Vagina (tissue), 2 donors: ENCODE measurements around the gene ZNF620. TPM values are rescaled to one million over a fixed set of nuclear protein-coding genes. Genes with fewer than 3 reads are reported as not detected.

Source experiments
- DNase-seq, 2 donors: peaks; one replicate each; pipeline ENCODE4 v3.0.0-alpha.2; 2017; ENCODE audit errors: extremely low spot score in 2 of 2
- H3K27ac ChIP-seq: fragments of 200-600 bp; sonication (generic); one replicate; pipeline ENCODE4 v1.5.1; 2019
- H3K27me3 ChIP-seq: fragments of 200-600 bp; sonication (generic); one replicate; pipeline ENCODE4 v1.5.1; 2019
- H3K36me3 ChIP-seq, 2 donors: fragments of 200-600 bp; sonication (generic); one replicate each; pipeline ENCODE4 v1.5.1; 2017 to 2019
- H3K4me1 ChIP-seq: fragments of 200-600 bp; sonication (generic); one replicate; pipeline ENCODE4 v1.5.1; 2019
- H3K4me3 ChIP-seq, 2 donors: fragments of 200-600 bp; sonication (generic); 1 replicate in 1 of 2; 2 replicates in 1 of 2; pipeline ENCODE4 v1.5.1; 2016 to 2019
- H3K9me3 ChIP-seq: fragments of 200-600 bp; sonication (generic); one replicate; pipeline ENCODE4 v1.5.1; 2019
- CTCF ChIP-seq, 3 experiments: fragments of 450-650 bp in 2 of 3; fragments of 200-600 bp in 1 of 3; sonication (generic) in 1 of 3; IDR thresholded peaks; one replicate each; pipeline ENCODE4 v1.5.1; 2017 to 2019; ENCODE audit warnings: antibody characterized with exemption in 3 of 3, mild to moderate bottlenecking in 2 of 3, moderate library complexity in 2 of 3
- POLR2A ChIP-seq, 2 donors: fragments of 450-650 bp; IDR thresholded peaks; one replicate each; pipeline ENCODE4 v1.6.1; 2017; ENCODE audit warnings: antibody characterized with exemption in 2 of 2, mild to moderate bottlenecking in 2 of 2, moderate library complexity in 2 of 2
- POLR2AphosphoS5 ChIP-seq, 2 donors: sonication (generic); formaldehyde crosslinking; IDR thresholded peaks; one replicate each; pipeline ENCODE4 v1.9.0; 2017; ENCODE audit warnings: antibody characterized with exemption in 2 of 2, mild to moderate bottlenecking in 2 of 2, low read depth in 1 of 2; ENCODE audit not compliant: insufficient read depth in 1 of 2
- intact Hi-C: fragments of 100-400 bp; cut with DNase I; formaldehyde crosslinking; loops from one replicate; pipeline ENCODE4 v1.15.1; 2023
- total RNA-seq: library from RNA; depleted of rRNA; stranded (reverse); fragments of >200 nt; gene quantifications from one replicate; pipeline ENCODE4 v1.2.3, GENCODE V29; 2016

ZNF620 gene
- total RNA-seq, 1 donor from 2014 or later = 1.5 TPM

DNA sequence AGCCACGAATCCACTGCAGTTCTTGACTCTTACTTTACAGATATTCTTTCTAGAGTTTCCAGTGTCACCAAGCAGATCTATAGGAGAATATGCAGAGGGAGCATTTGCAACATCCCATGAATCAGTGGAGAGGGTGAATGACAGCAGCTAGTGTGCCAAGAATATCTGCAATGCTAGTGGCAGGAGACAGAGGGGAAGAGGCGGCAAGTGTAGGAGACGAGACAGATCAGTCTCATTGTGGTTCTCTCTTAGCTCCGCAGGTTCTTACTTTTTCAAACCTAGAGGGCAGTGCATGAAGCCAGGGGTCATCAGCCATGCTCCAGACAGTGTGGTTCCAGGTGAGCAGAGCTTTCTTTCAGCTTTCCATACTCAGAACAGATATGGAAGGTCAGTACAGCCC, 28.2 kb upstream of the ZNF620 start:
- intact Hi-C loops = no loop called here
- no peak for TF ChIP-seq CTCF (IDR thresholded peaks at IDR 0.05)
- TF ChIP-seq POLR2A (IDR thresholded peaks at IDR 0.05) = no peak
- no peak for TF ChIP-seq POLR2AphosphoS5 (IDR thresholded peaks at IDR 0.05; ENCODE audit: insufficient read depth in 1 of 2, low read depth in 1 of 2)
- Histone ChIP-seq H3K4me3 (peak overlapping the region; percentile 75 to 89), H3K27me3 (no peaks in the 10 kb centered on the region), H3K36me3 (peaks cover 0 to 6% of the 10 kb centered on the region in 2 donors), H3K27ac (peak overlapping the region; percentile 70), H3K9me3 (no peaks in the 10 kb centered on the region), H3K4me1 (peaks cover 7% of the 10 kb centered on the region)
- DNase-seq = no peak

- Histone ChIP-seq H3K4me1 (no peaks in the 10 kb centered on the region), H3K36me3 (peaks cover 7 to 51% of the 10 kb centered on the region in 2 donors), H3K4me3 (no peak overlapping the region), H3K27ac (no peak overlapping the region), H3K27me3 (no peaks in the 10 kb centered on the region), H3K9me3 (peaks cover 9% of the 10 kb centered on the region)
- no peak for TF ChIP-seq POLR2A (IDR thresholded peaks at IDR 0.05)
- TF ChIP-seq POLR2AphosphoS5 (IDR thresholded peaks at IDR 0.05; ENCODE audit: insufficient read depth in 1 of 2, low read depth in 1 of 2) = no peak
- TF ChIP-seq CTCF (IDR thresholded peaks at IDR 0.05) = no peak
- DNase-seq = no peak
- intact Hi-C loops = no loop called here
Measured at GRCh38 chr3:40487172-40487571, 18.7 kb upstream of the ZNF620 start.

- DNase-seq = no peak
- H3K4me1 ChIP-seq = no peaks in the 10 kb centered on the region
- peaks cover 7 to 21% of the 10 kb centered on the region in 2 donors for H3K36me3 ChIP-seq
- intact Hi-C loops = no loop called here
- H3K9me3 ChIP-seq = peaks cover 9% of the 10 kb centered on the region
- no peak overlapping the region for H3K27ac ChIP-seq
- H3K27me3 ChIP-seq = no peaks in the 10 kb centered on the region
- TF ChIP-seq CTCF (IDR thresholded peaks at IDR 0.05) = no peak
- no peak for TF ChIP-seq POLR2A (IDR thresholded peaks at IDR 0.05)
- no peak for TF ChIP-seq POLR2AphosphoS5 (IDR thresholded peaks at IDR 0.05; ENCODE audit: insufficient read depth in 1 of 2, low read depth in 1 of 2)
- no peak overlapping the region for H3K4me3 ChIP-seq
Measured at GRCh38 chr3:40490916-40491315, 14.9 kb upstream of the ZNF620 start.

GRCh38 chr3:40494698-40495097, 11.1 kb upstream of the ZNF620 start:
- H3K27ac ChIP-seq = no peak overlapping the region
- DNase-seq = no peak
- no peaks in the 10 kb centered on the region for H3K36me3 ChIP-seq
- no peaks in the 10 kb centered on the region for H3K9me3 ChIP-seq
- H3K4me1 ChIP-seq = no peaks in the 10 kb centered on the region
- TF ChIP-seq POLR2A (IDR thresholded peaks at IDR 0.05) = no peak
- no peak for TF ChIP-seq CTCF (IDR thresholded peaks at IDR 0.05)
- no peak for TF ChIP-seq POLR2AphosphoS5 (IDR thresholded peaks at IDR 0.05; ENCODE audit: insufficient read depth in 1 of 2, low read depth in 1 of 2)
- no peak overlapping the region for H3K4me3 ChIP-seq
- no peaks in the 10 kb centered on the region for H3K27me3 ChIP-seq
- intact Hi-C loops = no loop called here

DNA sequence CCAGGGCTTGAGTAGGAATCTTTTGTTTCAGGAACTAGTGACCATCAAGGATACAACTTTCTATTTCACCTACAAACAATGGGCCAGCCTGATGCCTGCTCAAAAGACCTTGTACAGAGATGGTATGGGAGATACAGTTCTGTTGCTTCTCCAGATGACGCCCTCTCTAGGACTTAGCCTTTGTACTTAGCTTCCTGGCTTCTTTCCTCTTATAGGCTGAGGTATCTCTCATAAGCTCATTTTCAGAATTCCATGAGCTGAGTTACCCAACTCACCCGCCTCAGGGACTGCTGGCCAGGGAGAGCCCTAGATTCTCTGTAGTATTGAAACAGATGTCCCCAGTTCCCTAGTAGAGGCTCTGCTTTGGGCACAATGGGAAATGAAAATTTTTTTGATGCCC, 8.6 kb upstream of the ZNF620 start:
- Histone ChIP-seq H3K4me1 (no peaks in the 10 kb centered on the region), H3K4me3 (no peak overlapping the region), H3K36me3 (no peaks in the 10 kb centered on the region), H3K27me3 (no peaks in the 10 kb centered on the region), H3K9me3 (no peaks in the 10 kb centered on the region), H3K27ac (no peak overlapping the region)
- no peak for DNase-seq
- TF ChIP-seq POLR2A (IDR thresholded peaks at IDR 0.05) (no peak), POLR2AphosphoS5 (IDR thresholded peaks at IDR 0.05; ENCODE audit: insufficient read depth in 1 of 2, low read depth in 1 of 2) (no peak), CTCF (IDR thresholded peaks at IDR 0.05) (no peak)
- intact Hi-C loops = no loop called here
